HEK293T (cell line): ENCODE measurements around the gene P3H3.
"Not testable (repeated sequence)": the region's sequence is repeated elsewhere in the genome, so short reads cannot be mapped to it uniquely, and the experiment has no call there.

Experiments
- ARNT ChIP-seq: fragments of 450-650 bp; IDR thresholded peaks from 2 replicates; pipeline ENCODE4 v1.6.1; 2017; ENCODE audit warnings: mild to moderate bottlenecking
- BHLHE40 ChIP-seq: fragments of 450-650 bp; IDR thresholded peaks from 2 replicates; pipeline ENCODE4 v1.6.1; 2016; ENCODE audit warnings: mild to moderate bottlenecking, moderate library complexity, borderline replicate concordance
- CTBP1 ChIP-seq: fragments of 450-650 bp; IDR thresholded peaks from 2 replicates; pipeline ENCODE4 v1.6.1; 2016; ENCODE audit warnings: borderline replicate concordance
- ELF4 ChIP-seq: fragments of 450-650 bp; IDR thresholded peaks from 2 replicates; pipeline ENCODE4 v1.6.1; 2017; ENCODE audit warnings: antibody characterized with exemption
- FOXA1 ChIP-seq: fragments of 450-650 bp; IDR thresholded peaks from 2 replicates; pipeline ENCODE4 v1.6.1; 2016; ENCODE audit warnings: mild to moderate bottlenecking
- FOXK2 ChIP-seq: fragments of 450-650 bp; IDR thresholded peaks from 2 replicates; pipeline ENCODE4 v1.6.1; 2016; ENCODE audit warnings: mild to moderate bottlenecking
- FOXM1 ChIP-seq: fragments of 450-650 bp; IDR thresholded peaks from 2 replicates; pipeline ENCODE4 v1.6.1; 2017; ENCODE audit warnings: mild to moderate bottlenecking, borderline replicate concordance
- HDGF ChIP-seq: fragments of 450-650 bp; IDR thresholded peaks from 2 replicates; pipeline ENCODE4 v1.6.1; 2017; ENCODE audit warnings: antibody characterized with exemption, borderline replicate concordance
- L3MBTL2 ChIP-seq: fragments of 450-650 bp; conservative IDR thresholded peaks from 2 replicates; pipeline ENCODE4 v1.6.1; 2016; ENCODE audit warnings: mild to moderate bottlenecking
- LEF1 ChIP-seq: fragments of 450-650 bp; IDR thresholded peaks from 2 replicates; pipeline ENCODE4 v1.6.1; 2017; ENCODE audit warnings: mild to moderate bottlenecking, borderline replicate concordance
- NFRKB ChIP-seq: fragments of 450-650 bp; IDR thresholded peaks from 2 replicates; pipeline ENCODE4 v1.6.1; 2016; ENCODE audit warnings: mild to moderate bottlenecking, moderate library complexity
- PKNOX1 ChIP-seq: fragments of 450-650 bp; IDR thresholded peaks from 2 replicates; pipeline ENCODE4 v1.6.1; 2016
- SP1 ChIP-seq: fragments of 450-650 bp; IDR thresholded peaks from 2 replicates; pipeline ENCODE4 v1.6.1; 2017
- TARDBP ChIP-seq: fragments of 450-650 bp; IDR thresholded peaks from 2 replicates; pipeline ENCODE4 v1.6.1; 2016

- not testable (repeated sequence) for TF ChIP-seq HDGF, PKNOX1, FOXA1, ARNT, TARDBP, L3MBTL2, NFRKB, SP1, ELF4, FOXM1, LEF1, CTBP1, BHLHE40, FOXK2
These were observed 60.6 kb downstream of the P3H3 start for GRCh38 chr12:6888794-6889193.
